GM19240 (cell line): Measurements from ENCODE around the gene C20orf202.

Experiments used
- DNase-seq: peaks from one replicate; pipeline ENCODE4 v3.0.0; 2011; ENCODE audit warnings: low spot score; ENCODE audit not compliant: insufficient read length

Gene C20orf202

DNA sequence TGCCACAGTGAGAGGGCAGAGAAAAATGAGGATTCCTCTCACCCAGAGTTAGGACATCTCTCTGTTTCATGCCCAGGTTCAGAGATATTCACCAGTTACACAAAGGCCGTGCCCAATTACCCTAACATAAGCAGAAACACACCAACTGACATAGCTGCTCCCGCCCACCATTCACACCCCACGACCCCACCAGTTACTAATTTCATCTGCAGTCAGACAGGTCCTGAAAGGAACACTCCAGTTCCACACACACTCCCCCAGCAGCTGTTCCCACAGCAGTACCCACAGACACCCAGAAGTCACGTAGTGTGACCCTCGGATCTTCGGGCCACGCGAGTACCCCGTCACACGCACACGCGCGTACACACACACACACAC, 19.0 kb upstream of the C20orf202 start:
- DNase-seq = no peak

GRCh38 chr20:1184638-1185315, 18.5 kb upstream of the C20orf202 start, which contains the start of gene TMEM74B:
TSS of gene TMEM74B (minus strand) at chr20:1184981. CDS start at chr20:1183801, 1,180 bp downstream.
- DNase-seq = no peak

- DNase-seq = no peak
Measured at GRCh38 chr20:1185316-1185741, 17.9 kb upstream of the C20orf202 start.

DNA sequence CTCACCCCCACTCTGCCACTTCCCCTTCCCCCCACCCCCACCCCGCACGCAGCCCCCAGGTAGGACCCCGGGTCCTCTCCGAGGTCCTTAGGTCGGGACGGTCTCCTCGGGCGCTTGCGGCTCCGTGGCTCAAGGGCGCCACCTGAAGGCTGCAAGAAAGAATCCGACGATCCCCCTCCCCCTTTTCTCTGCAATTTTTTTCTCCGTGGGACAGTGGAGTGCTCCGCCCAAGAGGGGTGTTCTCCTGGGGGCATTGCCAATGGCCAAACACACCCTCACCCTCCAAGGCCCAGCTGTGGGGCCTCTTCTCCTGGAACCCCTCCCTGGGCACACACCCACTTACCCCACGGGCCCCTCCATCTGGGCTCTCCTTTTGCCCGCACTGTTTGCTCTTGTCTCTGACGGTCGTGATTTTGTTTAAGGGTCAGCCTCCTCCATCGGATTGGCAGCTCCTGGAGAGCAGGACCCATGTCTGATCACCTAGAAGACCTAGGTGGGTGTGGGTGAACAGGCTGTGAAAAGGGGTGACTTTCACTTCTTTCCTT, 17.4 kb upstream of the C20orf202 start:
- no peak for DNase-seq

DNA sequence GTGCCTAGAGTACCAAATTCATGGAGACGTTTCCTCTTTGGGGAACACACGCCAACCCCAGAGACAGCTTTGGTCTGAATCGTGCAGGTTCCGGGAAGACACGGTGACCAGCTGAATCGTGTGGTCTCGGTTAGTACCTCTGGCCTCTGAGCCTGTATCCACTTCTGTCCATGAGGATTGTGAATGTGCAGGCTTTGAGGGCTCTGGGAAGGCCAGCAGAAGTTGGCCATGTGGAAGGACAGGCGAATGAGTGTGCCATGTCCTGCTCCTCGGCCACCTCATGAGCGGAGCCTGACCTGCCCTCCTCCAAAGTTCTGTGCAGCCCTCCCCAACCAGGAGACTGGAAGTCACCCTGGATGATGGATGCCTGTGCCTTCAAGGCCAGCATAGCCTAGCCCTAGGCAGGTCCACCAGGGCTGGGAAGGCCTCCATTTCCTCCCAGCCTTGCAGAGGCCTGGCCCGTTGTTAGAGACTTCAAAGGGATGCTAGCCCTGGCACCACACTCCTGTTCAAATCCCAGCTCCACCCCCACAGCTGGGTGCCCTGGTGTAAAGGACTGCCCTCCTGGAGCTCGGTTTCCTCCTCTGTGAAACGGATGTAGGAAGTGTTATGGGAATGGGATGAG, 16.8 kb upstream of the C20orf202 start:
- DNase-seq = no peak

DNA sequence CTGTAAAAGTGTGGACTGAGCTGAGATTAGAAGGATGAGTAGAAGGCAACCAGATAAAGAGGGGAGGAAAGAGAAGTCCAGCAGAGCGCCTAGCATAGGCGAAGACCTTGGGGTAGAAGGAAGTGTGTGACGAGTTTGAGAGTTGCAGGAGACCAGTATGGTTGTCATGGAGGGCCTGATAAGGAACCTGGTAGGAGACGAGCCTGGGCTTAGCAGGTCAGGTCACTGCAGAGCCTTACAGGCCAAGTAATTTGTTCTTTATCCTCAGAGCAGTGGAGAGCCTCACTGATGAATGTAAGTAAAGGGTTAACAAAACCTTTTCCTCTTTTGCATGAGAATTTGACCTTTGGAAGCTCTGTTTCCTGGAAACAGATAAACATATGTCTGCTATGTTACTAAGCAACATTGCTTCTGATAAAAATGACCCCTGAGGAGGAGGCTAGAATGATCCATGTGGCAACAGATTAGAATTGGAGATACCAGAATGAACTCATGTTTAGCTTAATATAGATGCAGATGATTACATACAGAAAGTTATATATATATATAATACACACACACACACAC, 15.6 kb upstream of the C20orf202 start:
- no peak for DNase-seq

DNA sequence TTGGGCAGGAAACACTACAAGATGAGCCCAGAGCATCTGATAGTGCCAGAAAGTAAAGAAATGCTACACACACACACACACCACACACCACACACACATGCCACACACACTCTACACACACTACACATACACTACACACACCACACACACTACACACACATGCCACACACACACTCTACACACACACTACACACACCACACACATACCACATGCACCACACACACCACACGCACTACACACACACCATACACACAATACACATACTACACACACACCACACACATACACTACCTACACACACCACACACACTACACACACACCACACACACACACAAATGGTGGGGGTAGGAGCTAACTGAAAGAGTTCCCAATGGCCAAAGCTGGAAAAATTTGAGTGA, 14.9 kb upstream of the C20orf202 start:
- DNase-seq = no peak

GRCh38 chr20:1189827-1190226, 13.4 kb upstream of the C20orf202 start:
- DNase-seq = no peak

DNA sequence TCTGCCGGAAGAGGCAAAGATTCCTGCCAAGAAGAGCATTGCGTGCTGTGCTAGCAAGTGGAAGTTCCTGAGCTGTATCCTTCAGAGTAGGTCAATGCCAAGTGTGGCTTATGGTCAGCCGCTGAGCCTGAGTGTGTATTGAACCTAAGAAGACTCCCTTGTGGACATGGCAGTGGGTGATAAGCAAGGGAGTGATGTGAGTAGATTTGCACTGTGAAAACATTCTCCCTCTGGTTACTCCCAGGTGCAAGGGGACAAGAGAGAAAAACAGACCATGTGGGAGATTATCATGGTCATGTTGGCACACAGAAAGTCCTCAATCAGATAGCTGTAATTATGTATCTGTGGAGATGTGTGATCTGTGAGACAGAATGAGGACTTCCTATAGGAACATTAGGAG, 12.4 kb upstream of the C20orf202 start:
- DNase-seq = no peak

- no peak for DNase-seq
Measured at GRCh38 chr20:1191299-1191698, 12.0 kb upstream of the C20orf202 start.

DNA sequence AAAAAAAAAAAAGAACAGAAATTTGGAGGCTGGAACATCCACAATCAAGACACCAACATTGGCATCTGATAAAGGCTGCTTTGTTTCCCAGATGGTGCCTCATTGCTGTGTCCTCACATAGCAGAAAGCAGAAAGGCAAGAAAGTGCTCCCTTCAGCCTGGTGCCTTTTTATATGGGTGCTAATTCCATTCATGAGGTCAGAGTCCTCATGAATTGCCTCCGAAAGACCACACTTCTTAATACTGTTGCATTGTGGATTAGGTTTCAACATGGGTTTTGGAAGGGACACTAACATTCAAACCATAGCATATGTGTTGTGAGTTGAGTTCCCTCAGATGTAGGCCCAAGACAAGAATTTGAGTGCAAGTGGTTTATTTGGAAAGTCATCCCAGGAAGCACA, 8.0 kb upstream of the C20orf202 start:
- DNase-seq = no peak

DNA sequence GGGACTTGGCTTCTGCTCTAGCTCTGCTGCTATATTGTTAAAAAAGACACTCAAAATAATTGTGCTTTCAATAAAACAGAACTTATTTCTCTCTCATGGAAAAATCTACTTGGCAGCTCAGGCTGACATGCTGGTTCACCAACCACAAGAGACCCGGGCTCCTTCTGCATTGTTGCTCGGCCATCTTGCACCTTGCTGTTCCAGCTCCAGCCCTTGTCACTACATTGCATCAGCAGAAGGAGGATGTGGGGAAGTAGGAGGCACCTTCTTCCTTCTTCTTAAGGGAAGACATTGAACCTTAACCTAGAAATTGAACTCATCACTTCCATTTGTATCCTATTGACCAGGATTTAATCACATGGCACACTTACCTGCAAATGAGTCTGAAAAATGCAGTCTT, 6.6 kb upstream of the C20orf202 start:
- no peak for DNase-seq

DNA sequence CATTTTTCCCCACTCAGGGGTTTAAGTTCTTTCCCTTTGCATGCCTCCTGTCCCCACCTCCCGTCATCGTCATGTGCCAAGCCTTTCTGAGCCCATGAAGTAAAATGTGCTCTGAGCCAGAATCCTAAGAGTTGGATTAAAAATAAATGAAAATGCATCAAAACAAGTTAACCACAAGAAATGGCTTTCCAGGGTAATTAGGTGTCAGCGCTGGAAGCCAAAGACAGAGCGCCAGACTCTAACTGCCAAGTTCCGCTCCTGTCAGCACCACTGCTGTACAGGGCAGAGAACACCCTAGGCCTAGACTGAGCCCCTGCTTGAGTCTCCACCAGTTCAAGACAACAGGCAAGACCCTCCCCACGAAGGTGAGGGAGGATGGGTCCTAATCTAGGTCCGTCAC, 5.5 kb upstream of the C20orf202 start:
- DNase-seq = no peak

GRCh38 chr20:1198751-1199150, 4.5 kb upstream of the C20orf202 start:
- DNase-seq = no peak

DNA sequence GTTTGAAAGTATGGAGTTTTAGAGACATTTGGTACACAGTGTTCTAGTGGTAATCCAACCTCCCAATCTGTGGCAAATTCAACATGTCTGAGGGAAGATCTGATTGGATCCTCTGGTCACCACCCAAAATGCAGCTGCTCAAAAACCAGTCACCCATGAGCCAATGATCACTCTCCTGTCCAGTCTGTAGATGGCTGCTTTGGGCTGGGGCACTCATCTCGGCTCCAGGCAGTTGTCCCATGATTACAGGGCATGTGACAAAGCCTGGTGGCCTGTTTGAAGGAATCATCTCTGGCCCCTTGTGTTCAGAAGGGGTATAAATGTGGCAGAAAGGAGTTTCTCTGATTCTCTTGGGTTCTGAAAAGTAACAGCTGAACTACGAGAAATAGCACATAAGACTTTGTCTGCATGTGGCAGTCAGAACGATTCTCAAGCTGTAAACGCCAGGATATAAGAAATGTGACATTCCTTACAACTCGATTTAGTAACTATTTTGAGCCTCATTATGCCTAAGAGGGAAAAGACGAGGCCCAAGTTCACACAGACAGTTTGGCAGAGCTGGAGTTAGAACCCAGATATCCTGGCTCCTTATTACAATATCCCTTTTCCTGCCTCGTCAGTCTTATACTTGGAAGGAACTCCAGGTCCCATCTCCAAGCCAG, 3.9 kb upstream of the C20orf202 start:
- DNase-seq = no peak

GRCh38 chr20:1199964-1200363, 3.3 kb upstream of the C20orf202 start:
- no peak for DNase-seq

- DNase-seq = no peak
Measured at GRCh38 chr20:1203630-1204029, 376 bp downstream of the C20orf202 start.

DNA sequence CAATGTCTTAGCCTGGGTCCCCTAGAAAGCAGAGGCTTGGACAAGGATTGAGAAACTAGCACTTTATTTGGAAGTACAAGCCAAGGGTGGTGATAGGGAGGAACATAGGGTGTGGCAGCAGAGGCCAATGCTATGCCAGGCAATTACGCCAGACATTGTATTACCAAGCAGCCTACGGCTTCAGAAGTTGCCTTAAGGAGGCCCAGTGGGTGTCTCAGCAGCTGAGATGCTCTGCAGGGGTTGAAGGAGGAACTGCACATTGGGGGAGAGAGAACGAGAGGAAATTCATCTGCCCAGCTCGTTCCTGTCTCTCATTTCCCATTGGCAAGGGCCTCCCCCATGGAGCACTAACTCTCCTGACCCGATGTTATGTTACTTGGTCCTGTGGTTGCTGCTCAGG, 859 bp downstream of the C20orf202 start:
- no peak for DNase-seq

DNA sequence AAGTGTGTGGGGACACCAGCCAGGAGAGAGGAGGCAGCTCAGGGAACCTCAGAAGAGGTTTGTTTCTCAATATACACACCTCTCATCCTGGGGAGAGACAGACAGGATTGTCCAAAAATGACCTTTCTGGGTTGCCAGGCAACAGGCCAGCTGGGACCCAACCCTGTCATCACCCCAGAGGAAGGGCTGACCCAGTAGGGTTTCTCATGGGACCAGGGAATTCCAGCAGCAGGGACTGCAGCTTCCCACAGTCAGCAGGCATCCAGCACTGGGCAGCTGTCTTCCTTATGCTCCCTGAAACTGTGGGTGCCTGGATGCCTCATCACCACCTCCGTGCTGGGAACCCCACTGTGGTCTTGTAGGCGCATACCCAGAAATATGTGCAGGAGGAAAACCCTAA, 1.3 kb downstream of the C20orf202 start:
- no peak for DNase-seq

DNA sequence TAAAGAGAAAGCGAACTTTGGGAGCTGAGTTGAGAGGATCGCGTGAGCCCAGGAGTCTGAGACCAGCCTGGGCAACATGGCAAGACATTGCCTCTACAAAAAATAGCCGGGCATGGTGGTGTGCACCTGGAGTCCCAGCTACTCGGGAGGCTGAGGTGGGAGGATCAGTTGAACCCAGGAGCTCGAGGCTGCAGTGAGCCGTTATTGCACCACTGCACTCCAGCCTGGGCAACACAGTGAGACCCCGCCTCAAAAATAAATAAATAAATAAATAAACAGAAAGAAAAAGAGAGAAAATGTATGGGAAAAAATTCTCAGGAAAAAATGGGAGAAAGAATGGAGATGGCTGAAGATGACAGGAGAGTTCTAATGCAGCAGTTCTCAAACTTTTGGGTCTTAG, 2.5 kb downstream of the C20orf202 start:
- no peak for DNase-seq

- no peak for DNase-seq
Measured at GRCh38 chr20:1206366-1207148, 3.3 kb downstream of the C20orf202 start.
